Neural cell (in vitro differentiated cells): ENCODE results near the gene EXOC4.

ENCODE experiments used
- EP300 ChIP-seq: fragments of 450-650 bp; conservative IDR thresholded peaks from 2 replicates; pipeline ENCODE4 v1.6.1; 2014; ENCODE audit warnings: antibody characterized with exemption, mild to moderate bottlenecking, moderate library complexity; ENCODE audit not compliant: poor library complexity, severe bottlenecking
- EZH2 ChIP-seq: fragments of 200-600, 300-800 bp; shearing (Covaris generic), sonication (generic); IDR thresholded peaks from 2 replicates; pipeline ENCODE4 v1.6.1; 2014; ENCODE audit warnings: antibody characterized with exemption, low read length, borderline replicate concordance, mild to moderate bottlenecking; ENCODE audit not compliant: insufficient read depth, poor library complexity, severe bottlenecking
- MXI1 ChIP-seq: fragments of 450-650 bp; conservative IDR thresholded peaks from 2 replicates; pipeline ENCODE4 v1.6.1; 2014; ENCODE audit warnings: antibody characterized with exemption, mild to moderate bottlenecking; ENCODE audit not compliant: poor library complexity, severe bottlenecking
- POLR2AphosphoS5 ChIP-seq: IDR thresholded peaks from 2 replicates; pipeline ENCODE4 v1.6.1; 2012
- RAD21 ChIP-seq: fragments of 450-650 bp; conservative IDR thresholded peaks from 2 replicates; pipeline ENCODE4 v1.6.1; 2014; ENCODE audit warnings: antibody characterized with exemption, mild to moderate bottlenecking, moderate library complexity
- SMC3 ChIP-seq: fragments of 450-650 bp; conservative IDR thresholded peaks from 2 replicates; pipeline ENCODE4 v1.6.1; 2014; ENCODE audit warnings: antibody characterized with exemption, mild to moderate bottlenecking, moderate library complexity; ENCODE audit not compliant: poor library complexity
- TAF1 ChIP-seq: IDR thresholded peaks from 2 replicates; pipeline ENCODE4 v1.6.1; 2012; ENCODE audit warnings: low read depth
- TF ChIP-seq, protein P1 (sequence below): fragments of 450-650 bp; IDR thresholded peaks from 2 replicates; pipeline ENCODE4 v1.5.1; 2014; ENCODE audit warnings: antibody characterized with exemption, mild to moderate bottlenecking, moderate library complexity; ENCODE audit not compliant: poor library complexity, severe bottlenecking
- TF ChIP-seq, protein P2 (sequence below): IDR thresholded peaks from 2 replicates; pipeline ENCODE4 v1.6.1; 2012; ENCODE audit warnings: borderline replicate concordance

DNA sequence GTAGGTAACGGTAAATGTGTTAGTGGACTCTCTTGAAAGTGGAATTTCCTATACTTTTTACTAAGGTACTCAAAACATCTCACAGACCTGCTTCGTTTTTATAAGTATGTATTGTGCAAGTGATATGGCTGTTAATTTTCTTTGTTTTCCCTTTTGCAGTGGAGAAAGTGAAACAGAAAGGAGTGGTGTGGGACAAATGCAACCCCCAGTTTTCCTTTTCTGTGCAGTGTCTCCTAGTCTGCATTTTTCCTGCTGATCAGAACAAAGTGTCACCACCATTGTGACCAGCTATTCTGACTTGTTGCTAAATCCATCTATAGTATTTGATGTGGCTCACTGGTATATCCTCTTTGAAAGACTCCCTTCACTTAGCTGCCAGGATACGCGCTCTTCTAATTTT, 410.0 kb downstream of the EXOC4 start:
- no peak for TF ChIP-seq RAD21
- TF ChIP-seq, protein P1, sequence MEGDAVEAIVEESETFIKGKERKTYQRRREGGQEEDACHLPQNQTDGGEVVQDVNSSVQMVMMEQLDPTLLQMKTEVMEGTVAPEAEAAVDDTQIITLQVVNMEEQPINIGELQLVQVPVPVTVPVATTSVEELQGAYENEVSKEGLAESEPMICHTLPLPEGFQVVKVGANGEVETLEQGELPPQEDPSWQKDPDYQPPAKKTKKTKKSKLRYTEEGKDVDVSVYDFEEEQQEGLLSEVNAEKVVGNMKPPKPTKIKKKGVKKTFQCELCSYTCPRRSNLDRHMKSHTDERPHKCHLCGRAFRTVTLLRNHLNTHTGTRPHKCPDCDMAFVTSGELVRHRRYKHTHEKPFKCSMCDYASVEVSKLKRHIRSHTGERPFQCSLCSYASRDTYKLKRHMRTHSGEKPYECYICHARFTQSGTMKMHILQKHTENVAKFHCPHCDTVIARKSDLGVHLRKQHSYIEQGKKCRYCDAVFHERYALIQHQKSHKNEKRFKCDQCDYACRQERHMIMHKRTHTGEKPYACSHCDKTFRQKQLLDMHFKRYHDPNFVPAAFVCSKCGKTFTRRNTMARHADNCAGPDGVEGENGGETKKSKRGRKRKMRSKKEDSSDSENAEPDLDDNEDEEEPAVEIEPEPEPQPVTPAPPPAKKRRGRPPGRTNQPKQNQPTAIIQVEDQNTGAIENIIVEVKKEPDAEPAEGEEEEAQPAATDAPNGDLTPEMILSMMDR = no peak
- TF ChIP-seq EZH2 = no peak
- TF ChIP-seq TAF1 = no peak
- TF ChIP-seq POLR2AphosphoS5 = no peak
- TF ChIP-seq SMC3 = no peak
- no peak for TF ChIP-seq MXI1
- no peak for TF ChIP-seq EP300
- TF ChIP-seq, protein P2, sequence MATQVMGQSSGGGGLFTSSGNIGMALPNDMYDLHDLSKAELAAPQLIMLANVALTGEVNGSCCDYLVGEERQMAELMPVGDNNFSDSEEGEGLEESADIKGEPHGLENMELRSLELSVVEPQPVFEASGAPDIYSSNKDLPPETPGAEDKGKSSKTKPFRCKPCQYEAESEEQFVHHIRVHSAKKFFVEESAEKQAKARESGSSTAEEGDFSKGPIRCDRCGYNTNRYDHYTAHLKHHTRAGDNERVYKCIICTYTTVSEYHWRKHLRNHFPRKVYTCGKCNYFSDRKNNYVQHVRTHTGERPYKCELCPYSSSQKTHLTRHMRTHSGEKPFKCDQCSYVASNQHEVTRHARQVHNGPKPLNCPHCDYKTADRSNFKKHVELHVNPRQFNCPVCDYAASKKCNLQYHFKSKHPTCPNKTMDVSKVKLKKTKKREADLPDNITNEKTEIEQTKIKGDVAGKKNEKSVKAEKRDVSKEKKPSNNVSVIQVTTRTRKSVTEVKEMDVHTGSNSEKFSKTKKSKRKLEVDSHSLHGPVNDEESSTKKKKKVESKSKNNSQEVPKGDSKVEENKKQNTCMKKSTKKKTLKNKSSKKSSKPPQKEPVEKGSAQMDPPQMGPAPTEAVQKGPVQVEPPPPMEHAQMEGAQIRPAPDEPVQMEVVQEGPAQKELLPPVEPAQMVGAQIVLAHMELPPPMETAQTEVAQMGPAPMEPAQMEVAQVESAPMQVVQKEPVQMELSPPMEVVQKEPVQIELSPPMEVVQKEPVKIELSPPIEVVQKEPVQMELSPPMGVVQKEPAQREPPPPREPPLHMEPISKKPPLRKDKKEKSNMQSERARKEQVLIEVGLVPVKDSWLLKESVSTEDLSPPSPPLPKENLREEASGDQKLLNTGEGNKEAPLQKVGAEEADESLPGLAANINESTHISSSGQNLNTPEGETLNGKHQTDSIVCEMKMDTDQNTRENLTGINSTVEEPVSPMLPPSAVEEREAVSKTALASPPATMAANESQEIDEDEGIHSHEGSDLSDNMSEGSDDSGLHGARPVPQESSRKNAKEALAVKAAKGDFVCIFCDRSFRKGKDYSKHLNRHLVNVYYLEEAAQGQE = no peak
